Thyroid gland (tissue), 4 donors: ENCODE data around the gene PRSS36.

Experiments used
- CTCF ChIP-seq, 6 experiments: fragments of 200-600 bp in 3 of 6; fragments of 450-650 bp in 3 of 6; sonication (generic) in 3 of 6; IDR thresholded peaks; one replicate each; pipeline ENCODE4 v1.5.1; 2016 to 2019; ENCODE audit warnings: antibody characterized with exemption in 6 of 6, mild to moderate bottlenecking in 2 of 6, inconsistent platforms in 1 of 6, moderate library complexity in 1 of 6
- POLR2A ChIP-seq, 2 donors: fragments of 450-650 bp; IDR thresholded peaks; one replicate each; pipeline ENCODE4 v1.6.1; 2017; ENCODE audit warnings: antibody characterized with exemption in 2 of 2, mild to moderate bottlenecking in 2 of 2, moderate library complexity in 1 of 2

- TF ChIP-seq CTCF (IDR thresholded peaks at IDR 0.05) (no peak), POLR2A (IDR thresholded peaks at IDR 0.05) (no peak)
Observed at GRCh38 chr16:31186930-31187807, 37.3 kb upstream of the PRSS36 start.
